ENCODE results near the gene ASPSCR1. TPM values are rescaled to one million over a fixed set of nuclear protein-coding genes. Genes with fewer than 3 reads are reported as not detected.
"Not testable (repeated sequence)": the region's sequence is repeated elsewhere in the genome, so short reads cannot be mapped to it uniquely, and the experiment has no call there.

Gene ASPSCR1
- polyA plus RNA-seq, 12 donors: 17.2 to 80.2 (median 21.5) TPM; not detected in 1

- DNase-seq: not testable (repeated sequence)
Measured at GRCh38 chr17:82038796-82039409, 61.5 kb downstream of the ASPSCR1 start.

- no peak for DNase-seq
Measured at GRCh38 chr17:82039695-82040299, 62.4 kb downstream of the ASPSCR1 start.

- DNase-seq: no peak
Measured at GRCh38 chr17:82041144-82041814, 63.9 kb downstream of the ASPSCR1 start.

GRCh38 chr17:82042649-82043048 is 65.2 kb downstream of the ASPSCR1 start:
- no peak for DNase-seq

GRCh38 chr17:82043507-82043906 is 66.1 kb downstream of the ASPSCR1 start:
- DNase-seq: no peak

GRCh38 chr17:82045936-82046484 is 68.6 kb downstream of the ASPSCR1 start:
- no peak for DNase-seq

GRCh38 chr17:82046903-82047302 is 69.5 kb downstream of the ASPSCR1 start:
- no peak for DNase-seq

- DNase-seq: no peak
Measured at GRCh38 chr17:82047379-82047778, 70.0 kb downstream of the ASPSCR1 start.

GRCh38 chr17:82047914-82048570 is 70.6 kb downstream of the ASPSCR1 start:
- no peak for DNase-seq

GRCh38 chr17:82048571-82048971 is 71.1 kb downstream of the ASPSCR1 start:
- no peak for DNase-seq

GRCh38 chr17:82049106-82049505 is 71.7 kb downstream of the ASPSCR1 start:
- no peak for DNase-seq

- no peak for DNase-seq
Measured at GRCh38 chr17:82049521-82049971, 72.1 kb downstream of the ASPSCR1 start.

GRCh38 chr17:82050152-82050760 is 72.8 kb downstream of the ASPSCR1 start:
- no peak for DNase-seq

- DNase-seq: no peak
Measured at GRCh38 chr17:82050761-82051641, 73.6 kb downstream of the ASPSCR1 start.

- DNase-seq: peak; percentile 60
Measured at GRCh38 chr17:82051776-82052637, 74.6 kb downstream of the ASPSCR1 start, which contains the start of the genes GPS1 and RFNG. TSS of gene GPS1 (plus strand) at chr17:82051898. CDS start at chr17:82051932, 34 bp downstream. TSS of gene RFNG (minus strand) at chr17:82051811. CDS start at chr17:82051766, 45 bp downstream.

GRCh38 chr17:82052638-82053059 is 75.2 kb downstream of the ASPSCR1 start:
- DNase-seq: no peak

- DNase-seq: no peak
Measured at GRCh38 chr17:82053130-82053529, 75.7 kb downstream of the ASPSCR1 start.

- DNase-seq: no peak
Measured at GRCh38 chr17:82053556-82054263, 76.3 kb downstream of the ASPSCR1 start.

Data from muscle of arm (tissue), 12 donors.